Stimulated activated naive CD8-positive, alpha-beta T cell treated with anti-CD3 and anti-CD28 coated beads, Interleukin-15, amount 100 ng/mL, for 72 hours (primary cell): ENCODE results near the gene SDHA.
"Not testable (repeated sequence)": the region's sequence is repeated elsewhere in the genome, so short reads cannot be mapped to it uniquely, and the experiment has no call there.

Experiments
- ATAC-seq: fragments of 150-1000 bp; cut with Tn5 transposase; 2 replicates; pipeline ENCODE4 v1.10.0; 2021; ENCODE audit warnings: mild to moderate bottlenecking, moderate library complexity
- DNase-seq, 2 donors: peaks; one replicate each; pipeline ENCODE4 v3.0.0; 2021 to 2022
- H3K27ac Mint-ChIP-seq, 2 donors: one replicate each; pipeline ENCODE4 v1.8.0; 2022; ENCODE audit warnings: mild to moderate bottlenecking in 2 of 2, mixed read lengths in 2 of 2, moderate library complexity in 2 of 2
- H3K27me3 Mint-ChIP-seq: one replicate; pipeline ENCODE4 v1.8.0; 2022; ENCODE audit warnings: mixed read lengths
- H3K4me1 Mint-ChIP-seq: one replicate; pipeline ENCODE4 v1.8.0; 2022; ENCODE audit warnings: mild to moderate bottlenecking, mixed read lengths
- H3K4me3 Mint-ChIP-seq, 2 donors: one replicate each; pipeline ENCODE4 v1.8.0; 2022; ENCODE audit warnings: mild to moderate bottlenecking in 2 of 2, mixed read lengths in 2 of 2, moderate library complexity in 1 of 2
- H3K9me3 Mint-ChIP-seq, 2 donors: one replicate each; pipeline ENCODE4 v1.8.0; 2022; ENCODE audit warnings: mixed read lengths in 2 of 2

Gene SDHA

GRCh38 chr5:251016-251415 lies 32.9 kb downstream of the SDHA start:
- not testable (repeated sequence) for H3K9me3 Mint-ChIP-seq, ATAC-seq, H3K4me1 Mint-ChIP-seq, H3K27ac Mint-ChIP-seq, H3K4me3 Mint-ChIP-seq, H3K27me3 Mint-ChIP-seq, DNase-seq

- not testable (repeated sequence) for H3K27ac Mint-ChIP-seq, H3K27me3 Mint-ChIP-seq, H3K9me3 Mint-ChIP-seq, H3K4me3 Mint-ChIP-seq, H3K4me1 Mint-ChIP-seq, DNase-seq, ATAC-seq
Measured at GRCh38 chr5:251538-251937, 33.4 kb downstream of the SDHA start.

GRCh38 chr5:251975-252374 lies 33.9 kb downstream of the SDHA start:
- not testable (repeated sequence) for H3K27ac Mint-ChIP-seq, DNase-seq, H3K4me3 Mint-ChIP-seq, H3K9me3 Mint-ChIP-seq, ATAC-seq, H3K4me1 Mint-ChIP-seq, H3K27me3 Mint-ChIP-seq

GRCh38 chr5:252546-252945 lies 34.4 kb downstream of the SDHA start:
- Mint-ChIP-seq H3K9me3 (peaks cover 0 to 5% of the 10 kb centered on the region in 2 donors), H3K4me3 (no peak overlapping the region), H3K27ac (peak overlapping the region in 1 of 2 donors; percentile 59), H3K4me1 (no peaks in the 10 kb centered on the region), H3K27me3 (no peaks in the 10 kb centered on the region)
- no peak for DNase-seq
- ATAC-seq = no peak

GRCh38 chr5:254322-254721 lies 36.2 kb downstream of the SDHA start:
- ATAC-seq, H3K27me3 Mint-ChIP-seq, DNase-seq, H3K27ac Mint-ChIP-seq, H3K4me1 Mint-ChIP-seq, H3K4me3 Mint-ChIP-seq: not testable (repeated sequence)
- peaks cover 7 to 17% of the 10 kb centered on the region in 2 donors for H3K9me3 Mint-ChIP-seq

- not testable (repeated sequence) for ATAC-seq, H3K27ac Mint-ChIP-seq, H3K4me3 Mint-ChIP-seq, DNase-seq, H3K4me1 Mint-ChIP-seq, H3K27me3 Mint-ChIP-seq
- peaks cover 7 to 17% of the 10 kb centered on the region in 2 donors for H3K9me3 Mint-ChIP-seq
Measured at GRCh38 chr5:255116-255515, 37.0 kb downstream of the SDHA start.

- H3K27me3 Mint-ChIP-seq, H3K4me1 Mint-ChIP-seq, H3K4me3 Mint-ChIP-seq, H3K27ac Mint-ChIP-seq, ATAC-seq, DNase-seq: not testable (repeated sequence)
- H3K9me3 Mint-ChIP-seq = peaks cover 7 to 17% of the 10 kb centered on the region in 2 donors
Measured at GRCh38 chr5:256347-256746, 38.2 kb downstream of the SDHA start.

GRCh38 chr5:257148-257547 lies 39.0 kb downstream of the SDHA start:
- DNase-seq = no peak
- H3K27ac Mint-ChIP-seq = no peak overlapping the region
- no peaks in the 10 kb centered on the region for H3K4me1 Mint-ChIP-seq
- no peak for ATAC-seq
- no peaks in the 10 kb centered on the region for H3K27me3 Mint-ChIP-seq
- peaks cover 7 to 17% of the 10 kb centered on the region in 2 donors for H3K9me3 Mint-ChIP-seq
- H3K4me3 Mint-ChIP-seq = no peak overlapping the region

GRCh38 chr5:263275-263974 lies 45.3 kb downstream of the SDHA start:
- H3K27ac Mint-ChIP-seq, DNase-seq, H3K27me3 Mint-ChIP-seq, ATAC-seq, H3K4me3 Mint-ChIP-seq, H3K9me3 Mint-ChIP-seq: not testable (repeated sequence)
- H3K4me1 Mint-ChIP-seq = peaks cover 17% of the 10 kb centered on the region

GRCh38 chr5:264338-264737 lies 46.2 kb downstream of the SDHA start:
- peak overlapping the region in 1 of 2 donors; percentile 65 for H3K27ac Mint-ChIP-seq

GRCh38 chr5:266311-267026 lies 48.3 kb downstream of the SDHA start:
- H3K9me3 Mint-ChIP-seq, H3K4me3 Mint-ChIP-seq, DNase-seq, H3K27me3 Mint-ChIP-seq, ATAC-seq: not testable (repeated sequence)
- H3K4me1 Mint-ChIP-seq = peaks cover 35% of the 10 kb centered on the region
- peak overlapping the region; percentile 26 to 77 for H3K27ac Mint-ChIP-seq

More at GRCh38 chr5:264338-264737, 46.2 kb downstream of the SDHA start:
- H3K4me1 Mint-ChIP-seq = peaks cover 17% of the 10 kb centered on the region
- H3K4me3 Mint-ChIP-seq = no peak overlapping the region
- H3K27me3 Mint-ChIP-seq = no peaks in the 10 kb centered on the region
- ATAC-seq (no peak), DNase-seq (no peak)
- no peaks in the 10 kb centered on the region for H3K9me3 Mint-ChIP-seq

- Mint-ChIP-seq H3K4me3 (no peak overlapping the region), H3K4me1 (peaks cover 43% of the 10 kb centered on the region), H3K27ac (no peak overlapping the region), H3K27me3 (no peaks in the 10 kb centered on the region), H3K9me3 (no peaks in the 10 kb centered on the region)
- ATAC-seq = no peak
- DNase-seq = no peak
Measured at GRCh38 chr5:267716-268115, 49.6 kb downstream of the SDHA start.

- peak overlapping the region in 1 of 2 donors; percentile 44 for H3K27ac Mint-ChIP-seq
- H3K4me1 Mint-ChIP-seq = peaks cover 69% of the 10 kb centered on the region
- H3K27me3 Mint-ChIP-seq = no peaks in the 10 kb centered on the region
- H3K9me3 Mint-ChIP-seq = no peaks in the 10 kb centered on the region
- H3K4me3 Mint-ChIP-seq = peak overlapping the region; percentile 88 to 90
- ATAC-seq = no peak
- DNase-seq = no peak
Measured at GRCh38 chr5:270340-270739, 52.2 kb downstream of the SDHA start.

- not testable (repeated sequence) for H3K27me3 Mint-ChIP-seq, DNase-seq, H3K9me3 Mint-ChIP-seq
- peak overlapping the region; percentile 84 to 96 for H3K27ac Mint-ChIP-seq
- peak overlapping the region; percentile 88 to 90 for H3K4me3 Mint-ChIP-seq
- H3K4me1 Mint-ChIP-seq = peaks cover 56% of the 10 kb centered on the region
- peak; percentile 29 for ATAC-seq
Measured at GRCh38 chr5:271828-272167, 53.7 kb downstream of the SDHA start.

- ATAC-seq = not testable (repeated sequence)
Measured at GRCh38 chr5:273091-273490, 55.0 kb downstream of the SDHA start.

GRCh38 chr5:273491-273890 lies 55.4 kb downstream of the SDHA start:
- not testable (repeated sequence) for ATAC-seq, DNase-seq, H3K27me3 Mint-ChIP-seq, H3K9me3 Mint-ChIP-seq
- Mint-ChIP-seq H3K4me3 (peak overlapping the region; percentile 78 to 88), H3K4me1 (peaks cover 53% of the 10 kb centered on the region), H3K27ac (peak overlapping the region in 1 of 2 donors; percentile 19)

More at GRCh38 chr5:273091-273490, 55.0 kb downstream of the SDHA start:
- not testable (repeated sequence) for H3K9me3 Mint-ChIP-seq, H3K27me3 Mint-ChIP-seq, DNase-seq
- peaks cover 53% of the 10 kb centered on the region for H3K4me1 Mint-ChIP-seq
- peak overlapping the region; percentile 78 to 88 for H3K4me3 Mint-ChIP-seq
- peak overlapping the region; percentile 57 to 92 for H3K27ac Mint-ChIP-seq
